K562 (cell line): Measurements from ENCODE around the gene GPS2. TPM values are rescaled to one million over a fixed set of nuclear protein-coding genes. Genes with fewer than 3 reads are reported as not detected.

ENCODE experiments used
- ATAC-seq: fragments of 200-7000 bp; cut with Tn5 transposase; 3 replicates; pipeline ENCODE4 v1.9.1; 2020; ENCODE audit warnings: moderate library complexity
- BruUV-seq: library from RNA; stranded (reverse); fragments of 400-500 nt; replicated peaks from 2 replicates; lab custom pipeline; 2021; lab: Mats Ljungman, UMichigan
- CTCF ChIA-PET: fragments of 300-600 bp; formaldehyde crosslinking; extraction: SDS; loops from one replicate; lab custom pipeline; 2021; ENCODE audit warnings: low intra/inter-chr PET ratio; lab: Yijun Ruan, JAX
- POLR2A ChIA-PET: fragments of 300-600, 350-650 bp; sonication (Branson Sonifier 250); formaldehyde crosslinking; extraction: SDS; loops from one replicate; lab custom pipeline; 2021; ENCODE audit warnings: antibody characterized with exemption, inconsistent platforms; lab: Yijun Ruan, JAX
- DNase-seq, 4 experiments: peaks; one replicate each; pipeline versions ENCODE4 v3.0.0 to v3.0.0-alpha.2; 2011 to 2018; ENCODE audit warnings: low spot score in 3 of 4, mixed read lengths in 3 of 4; ENCODE audit errors: extremely low read depth in 1 of 4
- FAIRE-seq: peaks from 2 replicates; lab custom pipeline; 2011; peaks lifted over from hg19 to GRCh38; lab: Jason Lieb, UNC
- H2AFZ ChIP-seq: 2 replicates; pipeline ENCODE4 v1.6.0; 2011; ENCODE audit warnings: low read depth, low read length, control low read depth, inconsistent platforms
- H3K27ac ChIP-seq: fragments of 200-600 bp; 3 replicates; pipeline ENCODE4 v1.8.0; 2011; ENCODE audit warnings: low read depth, mild to moderate bottlenecking, control low read depth, inconsistent platforms, low read length, moderate library complexity, mixed read lengths; ENCODE audit errors: extremely low read depth
- H3K27me3 ChIP-seq, 2 experiments: fragments of 300-600 bp in 1 of 2; 2 replicates in 1 of 2; 3 replicates in 1 of 2; pipeline versions ENCODE4 v1.6.0 to v1.8.0; 2011; ENCODE audit warnings: inconsistent platforms in 2 of 2, low read length in 2 of 2, mild to moderate bottlenecking in 1 of 2, mixed read lengths in 1 of 2, moderate library complexity in 1 of 2; ENCODE audit not compliant: control insufficient read depth in 2 of 2, insufficient read depth in 2 of 2
- H3K36me3 ChIP-seq: fragments of 300-600 bp; 3 replicates; pipeline ENCODE4 v1.8.0; 2011; ENCODE audit warnings: mild to moderate bottlenecking, low read length, inconsistent platforms; ENCODE audit not compliant: control insufficient read depth, insufficient read depth
- H3K4me1 ChIP-seq, 2 experiments: fragments of 200-600 bp in 1 of 2; replicated peaks in 1 of 2; 2 replicates in 1 of 2; 3 replicates in 1 of 2; pipeline versions ENCODE4 v1.5.1 to v1.8.0; 2011; ENCODE audit warnings: inconsistent platforms in 2 of 2, low read length in 2 of 2, mild to moderate bottlenecking in 1 of 2, mixed read lengths in 1 of 2, moderate library complexity in 1 of 2; ENCODE audit not compliant: control insufficient read depth in 2 of 2, insufficient read depth in 2 of 2
- H3K4me2 ChIP-seq: 2 replicates; pipeline ENCODE4 v1.6.1; 2011; ENCODE audit warnings: low read length, control low read depth, inconsistent platforms, mixed read lengths; ENCODE audit not compliant: insufficient read depth
- H3K4me3 ChIP-seq: fragments of 200-600 bp; sonication (generic), shearing (Covaris generic); 2 replicates; pipeline ENCODE4 v1.5.1; 2016; ENCODE audit warnings: control low read depth, inconsistent platforms
- H3K79me2 ChIP-seq: fragments of 200-600 bp; 3 replicates; pipeline ENCODE4 v1.8.0; 2011; ENCODE audit warnings: low read length, inconsistent platforms; ENCODE audit not compliant: control insufficient read depth, insufficient read depth
- H3K9ac ChIP-seq, 2 experiments: 2 replicates each; pipeline versions ENCODE4 v1.6.0 to v1.6.1; 2011; ENCODE audit warnings: low read depth in 2 of 2, low read length in 2 of 2, control low read depth in 1 of 2, inconsistent platforms in 1 of 2, mild to moderate bottlenecking in 1 of 2, mixed read lengths in 1 of 2; ENCODE audit not compliant: insufficient read depth in 1 of 2
- H3K9me1 ChIP-seq: one replicate; pipeline ENCODE4 v1.6.0; 2011; ENCODE audit warnings: inconsistent platforms, mild to moderate bottlenecking, low read length, moderate library complexity; ENCODE audit not compliant: control insufficient read depth, insufficient read depth
- H3K9me3 ChIP-seq: replicated peaks from 2 replicates; pipeline ENCODE4 v1.5.1; 2011; ENCODE audit warnings: low read depth, low read length, inconsistent platforms; ENCODE audit not compliant: control insufficient read depth, insufficient read depth
- H4K20me1 ChIP-seq: replicated peaks from 2 replicates; pipeline ENCODE4 v1.6.1; 2011; ENCODE audit warnings: low read length, inconsistent platforms, mixed read lengths; ENCODE audit not compliant: control insufficient read depth, insufficient read depth
- ADNP ChIP-seq: fragments of 200-800 bp; sonication (Bioruptor generic); IDR thresholded peaks from 2 replicates; pipeline ENCODE4 v1.6.1; 2016; ENCODE audit warnings: missing genetic modification characterization, missing compliant biosample characterization
- BRCA1 ChIP-seq, 2 experiments: fragments of 450-650 bp in 1 of 2; sonication (generic) in 1 of 2; formaldehyde crosslinking in 1 of 2; IDR thresholded peaks; 2 replicates each; pipeline versions ENCODE4 v1.5.0 to v1.6.1; 2017 to 2020; ENCODE audit warnings: mild to moderate bottlenecking in 1 of 2, missing genetic modification reagents in 1 of 2
- CBFA2T3 ChIP-seq: fragments of 450-650 bp; IDR thresholded peaks from 2 replicates; pipeline ENCODE4 v1.6.1; 2017
- CC2D1A ChIP-seq: fragments of 450-650 bp; IDR thresholded peaks from 2 replicates; pipeline ENCODE4 v1.6.1; 2017; ENCODE audit warnings: mild to moderate bottlenecking
- HMGN3 ChIP-seq: IDR thresholded peaks from 2 replicates; pipeline ENCODE4 v1.6.1; 2011; ENCODE audit warnings: borderline replicate concordance, low read depth, mild to moderate bottlenecking, mixed read lengths, low read length; ENCODE audit not compliant: insufficient read length; ENCODE audit errors: extremely low read depth
- HOXB6 ChIP-seq: fragments of 250-450 bp; sonication (Bioruptor Pico); IDR thresholded peaks from 2 replicates; pipeline ENCODE4 v1.5.1; 2022; ENCODE audit warnings: mild to moderate bottlenecking, borderline replicate concordance
- KLF6 ChIP-seq: fragments of 250-450 bp; sonication (Bioruptor Pico); IDR thresholded peaks from 2 replicates; pipeline ENCODE4 v1.4.0; 2020; ENCODE audit warnings: mild to moderate bottlenecking, moderate library complexity, borderline replicate concordance
- MTA3 ChIP-seq: fragments of 450-650 bp; formaldehyde crosslinking; IDR thresholded peaks from 2 replicates; pipeline ENCODE4 v1.6.1; 2017; ENCODE audit warnings: mild to moderate bottlenecking, borderline replicate concordance
- NFXL1 ChIP-seq: fragments of 450-650 bp; formaldehyde crosslinking; IDR thresholded peaks from 2 replicates; pipeline ENCODE4 v1.4.0; 2021; ENCODE audit warnings: mild to moderate bottlenecking
- RNF2 ChIP-seq: sonication (generic); IDR thresholded peaks from 2 replicates; pipeline ENCODE4 v1.6.1; 2016
- SRSF3 ChIP-seq: fragments of 200-400 bp; formaldehyde crosslinking; IDR thresholded peaks from 2 replicates; pipeline ENCODE4 v1.6.1; 2016; ENCODE audit warnings: mild to moderate bottlenecking, low read length, moderate library complexity; ENCODE audit not compliant: insufficient read depth
- TCFL5 ChIP-seq: fragments of 250-450 bp; sonication (Bioruptor Pico); conservative IDR thresholded peaks from 2 replicates; pipeline ENCODE4 v1.6.1; 2021; ENCODE audit warnings: mild to moderate bottlenecking, moderate library complexity, matching md5 sums
- ZNF124 ChIP-seq: sonication (generic); formaldehyde crosslinking; IDR thresholded peaks from 2 replicates; pipeline ENCODE4 v1.8.1; 2022; ENCODE audit warnings: missing genetic modification reagents
- ZNF134 ChIP-seq: fragments of 250-450 bp; sonication (Bioruptor Pico); conservative IDR thresholded peaks from 2 replicates; pipeline ENCODE4 v1.4.0; 2020
- ZNF24 ChIP-seq: fragments of 450-650 bp; IDR thresholded peaks from 2 replicates; pipeline ENCODE4 v1.6.1; 2016
- ZNF324 ChIP-seq: fragments of 250-450 bp; sonication (Bioruptor Pico); IDR thresholded peaks from 2 replicates; pipeline ENCODE4 v1.4.0; 2020; ENCODE audit warnings: mild to moderate bottlenecking
- ZNF764 ChIP-seq: fragments of 250-450 bp; sonication (Bioruptor Pico); IDR thresholded peaks from 2 replicates; pipeline ENCODE4 v1.4.0; 2020; ENCODE audit warnings: low read depth, mild to moderate bottlenecking, moderate library complexity
- WGBS: fragments of 100-300 bp; shearing (Covaris generic); methylation state at CpG from one replicate; pipeline ENCODE4 v1.1.6; 2016; ENCODE audit warnings: low coverage, mixed read lengths; ENCODE audit not compliant: insufficient coverage; ENCODE audit errors: missing lambda C conversion rate; 5-methylcytosine and 5-hydroxymethylcytosine counted together
- in situ Hi-C: fragments of 300-500 bp; cut with MboI; formaldehyde crosslinking; loops from 4 replicates; pipeline ENCODE4 v1.15.0; 2018; ENCODE audit warnings: inconsistent platforms, mixed read lengths
- intact Hi-C: fragments of 100-400 bp; cut with micrococcal nuclease; formaldehyde crosslinking; loops from 2 replicates; pipeline ENCODE4 v1.14.2; 2022
- polyA plus RNA-seq, 8 experiments: library from polyadenylated mRNA; depleted of rRNA in 4 of 8; stranded (reverse) in 5 of 8; unstranded in 3 of 8; fragments of >200 nt; fragmentation: Nextera tagmentation in 2 of 8; fragmentation: Illumina TruSeq in 1 of 8; extraction: Ambion mirVana in 2 of 8; extraction: Trizol in 1 of 8; gene quantifications; 2 replicates each; pipeline versions ENCODE4 v1.2.1 to v1.2.3, GENCODE V29; 2011 to 2014; ENCODE audit warnings: inconsistent platforms in 1 of 8, missing spikeins in 1 of 8
- total RNA-seq, 7 experiments: library from RNA; depleted of rRNA in 6 of 7; stranded (reverse); fragments of >200 nt in 6 of 7; fragmentation: Illumina TruSeq in 2 of 7; extraction: Trizol in 2 of 7; gene quantifications; 2 replicates each; pipeline versions ENCODE4 v1.2.1 to v1.2.3, GENCODE V29; 2011 to 2021; ENCODE audit warnings: low replicate concordance in 1 of 7

Gene GPS2
- total and polyA plus RNA-seq, 9 of the 15 experiments (the other 6 are each of a cell fraction or from before 2014, with no cell fraction given): 18.3 to 75.7 (median 37.0) TPM

DNA sequence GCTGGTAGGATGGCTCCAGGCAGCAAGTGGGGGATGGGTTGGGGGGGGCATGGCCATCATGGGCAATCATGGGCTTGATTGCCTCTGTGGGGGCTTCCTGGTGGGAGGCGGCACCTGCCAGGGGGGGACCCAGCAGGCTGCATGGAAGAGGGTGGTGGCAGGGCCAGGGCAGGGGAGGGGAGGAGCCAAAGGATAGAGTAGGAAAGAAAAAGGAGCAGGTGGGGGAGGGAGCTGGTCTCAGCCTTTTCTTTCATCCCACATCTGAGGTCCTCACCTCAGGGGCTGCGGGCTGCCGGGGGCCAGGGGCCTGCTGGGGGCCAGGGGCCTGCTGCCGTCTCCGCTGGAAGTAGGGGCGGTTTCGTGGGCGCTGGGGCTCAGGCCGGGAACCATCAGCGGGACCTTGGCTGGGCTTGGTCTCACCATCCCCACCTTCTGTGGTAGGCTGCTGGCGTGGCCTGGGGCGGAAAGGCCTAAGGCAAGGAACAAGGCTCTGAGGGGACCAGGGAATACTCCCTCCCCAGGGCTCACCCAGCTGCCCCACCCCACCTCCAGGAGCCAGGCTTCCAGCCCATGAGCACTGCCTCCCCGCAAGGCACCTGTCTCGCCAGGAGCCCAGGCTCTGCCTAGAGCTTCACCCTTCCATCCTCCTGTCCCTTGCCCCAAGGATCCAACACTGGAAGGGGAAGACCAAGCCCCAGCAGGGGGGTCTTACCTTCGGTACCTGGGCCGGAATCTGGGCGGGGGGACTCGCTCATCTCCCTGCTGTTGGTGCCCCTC lies 25.7 kb downstream of the GPS2 start:
- Histone ChIP-seq H3K36me3 (0 out of 3 replicates have a peak, but pooled peaks cover 3% of the 10 kb centered on the region), H3K4me2 (no peak overlapping the region), H4K20me1 (no peaks in the 10 kb centered on the region), H3K4me3 (no peak overlapping the region), H3K9me1 (no peaks in the 10 kb centered on the region), H3K4me1 (peaks cover 11 to 33% of the 10 kb centered on the region in 2 experiments), H2AFZ (no peak overlapping the region), H3K27me3 (no peaks in the 10 kb centered on the region), H3K27ac (no peak overlapping the region), H3K9ac (no peak overlapping the region), H3K9me3 (no peaks in the 10 kb centered on the region), H3K79me2 (no peaks in the 10 kb centered on the region)
- CTCF ChIA-PET: no interaction called here
- 49% methylated on average over 5 of the region's 18 CpGs for WGBS
- DNase-seq: no peak
- no peak for ATAC-seq
- BruUV-seq: no TSS peak
- TF ChIP-seq HOXB6 (CRISPR knock-in tag) (no peak), ZNF24 (no peak), ADNP (tag) (no peak), ZNF134 (no peak), NFXL1 (CRISPR knock-in tag) (no peak), RNF2 (no peak), KLF6 (CRISPR knock-in tag) (no peak), CC2D1A (no peak), ZNF324 (CRISPR knock-in tag) (no peak), ZNF764 (no peak), TCFL5 (CRISPR knock-in tag) (no peak), BRCA1 (IDR thresholded peaks at IDR 0.05) (no peak), BRCA1 (CRISPR knock-in tag; IDR thresholded peaks at IDR 0.05) (no peak), ZNF124 (no peak), HMGN3 (no peak), SRSF3 (no peak), MTA3 (no peak), CBFA2T3 (no peak)
- TF ChIP-seq, all 486 proteins: peak for 0
- POLR2A ChIA-PET: interaction anchor here (0.7 to 0.8 kb wide), 2 partner anchors 15 to 19 kb away, joined by 3 read pairs; no protein-coding TSS in a partner anchor
- in situ Hi-C loops (no loop called here), intact Hi-C loops (no loop called here)
- no peak for FAIRE-seq
